Upper lobe of right lung (tissue), 1 donor: ENCODE results near the gene SHTN1. TPM values are rescaled to one million over a fixed set of nuclear protein-coding genes. Genes with fewer than 3 reads are reported as not detected.

Experiments
- ATAC-seq: fragments of 200-7000 bp; cut with Tn5 transposase; one replicate; pipeline ENCODE4 v1.9.1; 2020; ENCODE audit warnings: mild to moderate bottlenecking, moderate library complexity
- DNase-seq: peaks from one replicate; pipeline ENCODE4 v3.0.0-alpha.2; 2020
- H3K27ac ChIP-seq: fragments of 200-600 bp; one replicate; pipeline ENCODE4 v1.8.0; 2022
- H3K27me3 ChIP-seq: fragments of 200-600 bp; one replicate; pipeline ENCODE4 v1.8.0; 2022; ENCODE audit warnings: mild to moderate bottlenecking
- H3K36me3 ChIP-seq: fragments of 200-600 bp; one replicate; pipeline ENCODE4 v1.8.0; 2022
- H3K4me1 ChIP-seq: fragments of 200-600 bp; one replicate; pipeline ENCODE4 v1.8.0; 2022
- H3K4me3 ChIP-seq: fragments of 200-600 bp; one replicate; pipeline ENCODE4 v1.8.0; 2022; ENCODE audit warnings: mild to moderate bottlenecking
- H3K9me3 ChIP-seq: fragments of 200-600 bp; one replicate; pipeline ENCODE4 v1.8.0; 2022
- CTCF ChIP-seq: fragments of 200-600 bp; IDR thresholded peaks from one replicate; pipeline ENCODE4 v1.8.0; 2022; ENCODE audit warnings: antibody characterized with exemption
- intact Hi-C: fragments of 100-400 bp; cut with DNase I; formaldehyde crosslinking; loops from one replicate; pipeline ENCODE4 v1.11.0; 2022
- total RNA-seq: library from RNA; stranded (reverse); fragmentation: NEBNext Ultra II Directional; extraction: Animal tissue kit (Norgen Biotek cat#: 25700); gene quantifications from one replicate; pipeline ENCODE4 v1.2.1, GENCODE V29; 2021
- donor health status: DM: no; HTN: yes; CAD: no; lungs with severe emphysema.

Gene SHTN1
- total RNA-seq, 1 donor from 2014 or later: 40.4 TPM

GRCh38 chr10:116909307-116909706, 95.7 kb downstream of the SHTN1 start:
- Histone ChIP-seq H3K4me1 (no peaks in the 10 kb centered on the region), H3K36me3 (peaks cover 8% of the 10 kb centered on the region), H3K9me3 (no peaks in the 10 kb centered on the region), H3K27ac (no peak overlapping the region), H3K4me3 (no peak overlapping the region), H3K27me3 (no peaks in the 10 kb centered on the region)
- DNase-seq (no peak), ATAC-seq (no peak)
- intact Hi-C loops: no loop called here
- TF ChIP-seq CTCF: no peak

- intact Hi-C loops: no loop called here
- ATAC-seq: no peak
- Histone ChIP-seq H3K4me1 (no peaks in the 10 kb centered on the region), H3K4me3 (no peak overlapping the region), H3K36me3 (peaks cover 8% of the 10 kb centered on the region), H3K27me3 (no peaks in the 10 kb centered on the region), H3K27ac (no peak overlapping the region), H3K9me3 (no peaks in the 10 kb centered on the region)
- no peak for DNase-seq
- TF ChIP-seq CTCF: no peak
Observed at GRCh38 chr10:116907245-116907987, 97.6 kb downstream of the SHTN1 start.

- no peaks in the 10 kb centered on the region for H3K4me1 ChIP-seq
- peaks cover 15% of the 10 kb centered on the region for H3K36me3 ChIP-seq
- H3K27ac ChIP-seq: no peak overlapping the region
- ATAC-seq (no peak), DNase-seq (no peak)
- TF ChIP-seq CTCF: no peak
- no peaks in the 10 kb centered on the region for H3K9me3 ChIP-seq
- no peaks in the 10 kb centered on the region for H3K27me3 ChIP-seq
- no peak overlapping the region for H3K4me3 ChIP-seq
- intact Hi-C loops: no loop called here
Observed at GRCh38 chr10:116905845-116906210, 99.2 kb downstream of the SHTN1 start.

GRCh38 chr10:116899626-116900025, 105.4 kb downstream of the SHTN1 start:
- Histone ChIP-seq H3K36me3 (peaks cover 6% of the 10 kb centered on the region), H3K27ac (no peak overlapping the region), H3K4me1 (no peaks in the 10 kb centered on the region), H3K27me3 (no peaks in the 10 kb centered on the region), H3K9me3 (no peaks in the 10 kb centered on the region), H3K4me3 (no peak overlapping the region)
- ATAC-seq: no peak
- no peak for TF ChIP-seq CTCF
- intact Hi-C loops: no loop called here
- no peak for DNase-seq

GRCh38 chr10:116893686-116894037, 111.3 kb downstream of the SHTN1 start:
- no peaks in the 10 kb centered on the region for H3K27me3 ChIP-seq
- no peak for DNase-seq
- no peaks in the 10 kb centered on the region for H3K4me1 ChIP-seq
- intact Hi-C loops: no loop called here
- no peaks in the 10 kb centered on the region for H3K36me3 ChIP-seq
- ATAC-seq: no peak
- TF ChIP-seq CTCF: no peak
- no peaks in the 10 kb centered on the region for H3K9me3 ChIP-seq
- H3K27ac ChIP-seq: no peak overlapping the region
- no peak overlapping the region for H3K4me3 ChIP-seq
